ENCODE results near the gene PHF21B. TPM values are rescaled to one million over a fixed set of nuclear protein-coding genes. Genes with fewer than 3 reads are reported as not detected.
"Not testable (repeated sequence)": the region's sequence is repeated elsewhere in the genome, so short reads cannot be mapped to it uniquely, and the experiment has no call there.

PHF21B gene
- total and polyA plus RNA-seq, 2 donors (not counting 3 experiments of a cell fraction or from before 2014, with no cell fraction given): not detected

GRCh38 chr22:44962741-44963454 is 46.9 kb downstream of the PHF21B start:
- DNase-seq (ENCODE audit: low read depth, low spot score): no peak
- dilution Hi-C loops (cut with MboI; ENCODE audit: extremely low pct_ligation_motif_present, low sequenced_read_pairs) (no loop called here), intact Hi-C loops (cut with micrococcal nuclease) (no loop called here)
- no peaks in the 10 kb centered on the region for H3K79me2 ChIP-seq (ENCODE audit: control insufficient read depth, insufficient read depth, low read length)
- TF ChIP-seq POLR2AphosphoS5 (IDR thresholded peaks at IDR 0.05; ENCODE audit: insufficient read depth, low read depth, low read length) (no peak), MYC (IDR thresholded peaks at IDR 0.05; ENCODE audit: low read depth, low read length) (no peak), POLR2A (IDR thresholded peaks at IDR 0.05; ENCODE audit: low read depth, low read length) (no peak), MAX (IDR thresholded peaks at IDR 0.05; ENCODE audit: insufficient read depth, insufficient read length) (no peak), JUN (IDR thresholded peaks at IDR 0.05; ENCODE audit: borderline replicate concordance, insufficient read depth, insufficient read length, low read depth) (no peak), EZH2 (IDR thresholded peaks at IDR 0.05; ENCODE audit: borderline replicate concordance, low read depth, low read length, severe bottlenecking) (no peak), CTCF (IDR thresholded peaks at IDR 0.05; ENCODE audit: extremely low read depth in 1 of 2, insufficient read depth in 1 of 2, low read depth in 1 of 2, low read length in 2 of 2) (no peak), GATA2 (IDR thresholded peaks at IDR 0.05; ENCODE audit: insufficient read depth, insufficient read length, low read depth, low read length) (no peak), FOS (IDR thresholded peaks at IDR 0.05; ENCODE audit: borderline replicate concordance, insufficient read depth, low read length) (no peak)
- ChIA-PET CTCF (no interaction called here), POLR2A (no interaction called here)
- H3K4me1 ChIP-seq (ENCODE audit: control insufficient read depth, extremely low read depth, insufficient read depth, low read length): no peaks in the 10 kb centered on the region
- no TSS peak for BruUV-seq (replicated peaks)
- no peaks in the 10 kb centered on the region for H3K9me3 ChIP-seq (replicated peaks; ENCODE audit: control insufficient read depth, insufficient read depth, low read length)
- no peak overlapping the region for H3K4me2 ChIP-seq (ENCODE audit: insufficient read depth, low read length)
- no peaks in the 10 kb centered on the region for H3K36me3 ChIP-seq (ENCODE audit: control insufficient read depth in 2 of 2, extremely low read depth in 1 of 2, insufficient read depth in 2 of 2, low read length in 2 of 2)
- FAIRE-seq: no peak
- H3K4me3 ChIP-seq (replicated peaks in 1 of 3; ENCODE audit: insufficient read depth in 1 of 3, low read depth in 1 of 3, low read length in 3 of 3): no peak overlapping the region
- no peaks in the 10 kb centered on the region for H4K20me1 ChIP-seq (replicated peaks; ENCODE audit: control insufficient read depth, extremely low read depth, insufficient read depth, low read length)
- no peak overlapping the region for H3K9ac ChIP-seq (replicated peaks; ENCODE audit: extremely low read depth, insufficient read depth, low read length)
- no peaks in the 10 kb centered on the region for H3K27me3 ChIP-seq (ENCODE audit: control insufficient read depth in 2 of 2, insufficient read depth in 2 of 2, low read length in 2 of 2)
- no peaks in the 10 kb centered on the region for H3K9me1 ChIP-seq (replicated peaks; ENCODE audit: control insufficient read depth, extremely low read depth, insufficient read depth, low read length)
- no peak overlapping the region for H3K27ac ChIP-seq (ENCODE audit: insufficient read depth, low read depth, low read length)
- no peak overlapping the region for H2AFZ ChIP-seq (ENCODE audit: low read depth, low read length)

GRCh38 chr22:44961682-44962081 is 48.1 kb downstream of the PHF21B start:
- H3K27ac ChIP-seq (ENCODE audit: insufficient read depth, low read depth, low read length); dilution Hi-C loops (cut with MboI; ENCODE audit: extremely low pct_ligation_motif_present, low sequenced_read_pairs); H3K4me2 ChIP-seq (ENCODE audit: insufficient read depth, low read length); H2AFZ ChIP-seq (ENCODE audit: low read depth, low read length); H3K9ac ChIP-seq (replicated peaks; ENCODE audit: extremely low read depth, insufficient read depth, low read length); CTCF ChIA-PET; DNase-seq (ENCODE audit: low read depth, low spot score); H3K36me3 ChIP-seq (ENCODE audit: control insufficient read depth in 2 of 2, extremely low read depth in 1 of 2, insufficient read depth in 2 of 2, low read length in 2 of 2); intact Hi-C loops (cut with micrococcal nuclease); H3K9me1 ChIP-seq (replicated peaks; ENCODE audit: control insufficient read depth, extremely low read depth, insufficient read depth, low read length); H4K20me1 ChIP-seq (replicated peaks; ENCODE audit: control insufficient read depth, extremely low read depth, insufficient read depth, low read length); H3K4me1 ChIP-seq (ENCODE audit: control insufficient read depth, extremely low read depth, insufficient read depth, low read length); H3K79me2 ChIP-seq (ENCODE audit: control insufficient read depth, insufficient read depth, low read length); FAIRE-seq; H3K27me3 ChIP-seq (ENCODE audit: control insufficient read depth in 2 of 2, insufficient read depth in 2 of 2, low read length in 2 of 2); POLR2A ChIA-PET; H3K4me3 ChIP-seq (replicated peaks in 1 of 3; ENCODE audit: insufficient read depth in 1 of 3, low read depth in 1 of 3, low read length in 3 of 3); H3K9me3 ChIP-seq (replicated peaks; ENCODE audit: control insufficient read depth, insufficient read depth, low read length); BruUV-seq (replicated peaks): not testable (repeated sequence)
